Nephron (organoid): ENCODE data around the gene CCBE1.

ENCODE experiments used
- H3K27ac Mint-ChIP-seq, 3 experiments: 2 replicates each; pipeline ENCODE4 v1.8.0; 2020; ENCODE audit warnings: mixed read lengths in 3 of 3, mild to moderate bottlenecking in 2 of 3, moderate library complexity in 1 of 3
- H3K27me3 Mint-ChIP-seq: 2 replicates; pipeline ENCODE4 v1.8.0; 2021; ENCODE audit warnings: low read depth, mild to moderate bottlenecking, moderate library complexity, mixed read lengths
- H3K36me3 Mint-ChIP-seq: 2 replicates; pipeline ENCODE4 v1.8.0; 2020; ENCODE audit warnings: low read depth, mixed read lengths
- H3K4me1 Mint-ChIP-seq: 2 replicates; pipeline ENCODE4 v1.8.0; 2020; ENCODE audit warnings: mixed read lengths
- H3K4me3 Mint-ChIP-seq, 3 experiments: 2 replicates each; pipeline ENCODE4 v1.8.0; 2020; ENCODE audit warnings: mild to moderate bottlenecking in 3 of 3, mixed read lengths in 3 of 3, moderate library complexity in 2 of 3
- H3K9me3 Mint-ChIP-seq: 2 replicates; pipeline ENCODE4 v1.8.0; 2020; ENCODE audit warnings: mixed read lengths
- CTCF ChIP-seq, 3 experiments: fragments of 200-600 bp; sonication (generic); IDR thresholded peaks; one replicate each; pipeline ENCODE4 v1.5.0; 2021; ENCODE audit warnings: antibody characterized with exemption in 3 of 3; ENCODE audit not compliant: unreplicated experiment in 3 of 3

Gene CCBE1

GRCh38 chr18:59681521-59682004 is 15.7 kb downstream of the CCBE1 start:
- H3K4me3 Mint-ChIP-seq = no peak overlapping the region

GRCh38 chr18:59681051-59681450 is 16.2 kb downstream of the CCBE1 start:
- peak overlapping the region; percentile 42 to 85 (median 43) for H3K27ac Mint-ChIP-seq
- no peaks in the 10 kb centered on the region for H3K9me3 Mint-ChIP-seq
- no peak for TF ChIP-seq CTCF (IDR thresholded peaks at IDR 0.05; ENCODE audit: unreplicated experiment in 3 of 3)
- no peak overlapping the region for H3K4me3 Mint-ChIP-seq
- peaks cover 19% of the 10 kb centered on the region for H3K4me1 Mint-ChIP-seq
- H3K36me3 Mint-ChIP-seq = no peaks in the 10 kb centered on the region
- no peaks in the 10 kb centered on the region for H3K27me3 Mint-ChIP-seq

More at GRCh38 chr18:59681521-59682004, 15.7 kb downstream of the CCBE1 start:
- peaks cover 19% of the 10 kb centered on the region for H3K4me1 Mint-ChIP-seq
- H3K27me3 Mint-ChIP-seq = no peaks in the 10 kb centered on the region
- H3K27ac Mint-ChIP-seq = peak overlapping the region; percentile 42 to 85 (median 43)
- H3K36me3 Mint-ChIP-seq = no peaks in the 10 kb centered on the region
- no peak for TF ChIP-seq CTCF (IDR thresholded peaks at IDR 0.05; ENCODE audit: unreplicated experiment in 3 of 3)
- H3K9me3 Mint-ChIP-seq = no peaks in the 10 kb centered on the region

- Mint-ChIP-seq H3K36me3 (peaks cover 6% of the 10 kb centered on the region), H3K9me3 (no peaks in the 10 kb centered on the region), H3K27me3 (no peaks in the 10 kb centered on the region), H3K4me3 (no peak overlapping the region), H3K4me1 (peaks cover 15% of the 10 kb centered on the region), H3K27ac (no peak overlapping the region)
- no peak for TF ChIP-seq CTCF (IDR thresholded peaks at IDR 0.05; ENCODE audit: unreplicated experiment in 3 of 3)
Observed at GRCh38 chr18:59675346-59675745, 21.9 kb downstream of the CCBE1 start.

- Mint-ChIP-seq H3K36me3 (peaks cover 6% of the 10 kb centered on the region), H3K4me1 (peaks cover 15% of the 10 kb centered on the region), H3K9me3 (no peaks in the 10 kb centered on the region), H3K4me3 (no peak overlapping the region), H3K27ac (no peak overlapping the region), H3K27me3 (no peaks in the 10 kb centered on the region)
- no peak for TF ChIP-seq CTCF (IDR thresholded peaks at IDR 0.05; ENCODE audit: unreplicated experiment in 3 of 3)
Observed at GRCh38 chr18:59674903-59675270, 22.3 kb downstream of the CCBE1 start.

- Mint-ChIP-seq H3K27me3 (no peaks in the 10 kb centered on the region), H3K27ac (no peak overlapping the region), H3K4me3 (no peak overlapping the region), H3K36me3 (peaks cover 6% of the 10 kb centered on the region), H3K9me3 (no peaks in the 10 kb centered on the region), H3K4me1 (peaks cover 15% of the 10 kb centered on the region)
- TF ChIP-seq CTCF (IDR thresholded peaks at IDR 0.05; ENCODE audit: unreplicated experiment in 3 of 3) = no peak
Observed at GRCh38 chr18:59674186-59674902, 22.9 kb downstream of the CCBE1 start.

- H3K9me3 Mint-ChIP-seq = no peaks in the 10 kb centered on the region
- TF ChIP-seq CTCF (IDR thresholded peaks at IDR 0.05; ENCODE audit: unreplicated experiment in 3 of 3) = no peak
- H3K36me3 Mint-ChIP-seq = peaks cover 11% of the 10 kb centered on the region
- no peak overlapping the region for H3K4me3 Mint-ChIP-seq
- H3K27me3 Mint-ChIP-seq = no peaks in the 10 kb centered on the region
- peaks cover 15% of the 10 kb centered on the region for H3K4me1 Mint-ChIP-seq
- peak overlapping the region in 1 of 3 experiments; percentile 0 for H3K27ac Mint-ChIP-seq
Observed at GRCh38 chr18:59672235-59672711, 24.9 kb downstream of the CCBE1 start.
